DND-41 (cell line): ENCODE measurements around the gene MRGPRX4.
"Not testable (repeated sequence)": the region's sequence is repeated elsewhere in the genome, so short reads cannot be mapped to it uniquely, and the experiment has no call there.

Source experiments
- ATAC-seq: fragments of 200-7000 bp; cut with Tn5 transposase; 3 replicates; pipeline ENCODE4 v1.9.1; 2021; ENCODE audit warnings: low read depth; ENCODE audit not compliant: insufficient read depth
- DNase-seq: peaks from one replicate; pipeline ENCODE4 v3.0.0-alpha.2; 2020
- H2AFZ ChIP-seq: 2 replicates; pipeline ENCODE4 v1.6.0; 2012; ENCODE audit warnings: low read depth, low read length
- H3K27ac ChIP-seq: 2 replicates; pipeline ENCODE4 v1.5.1; 2012; ENCODE audit warnings: low read length, inconsistent platforms
- H3K27me3 ChIP-seq: fragments of 200-600 bp; sonication (generic); 2 replicates; pipeline ENCODE4 v1.6.0; 2012; ENCODE audit warnings: low read length, mild to moderate bottlenecking, inconsistent platforms; ENCODE audit not compliant: insufficient read depth, poor library complexity
- H3K36me3 ChIP-seq: 2 replicates; pipeline ENCODE4 v1.5.1; 2012; ENCODE audit warnings: low read length, inconsistent platforms; ENCODE audit not compliant: insufficient read depth
- H3K4me1 ChIP-seq: 2 replicates; pipeline ENCODE4 v1.5.1; 2012; ENCODE audit warnings: mild to moderate bottlenecking, low read length; ENCODE audit not compliant: insufficient read depth
- H3K4me2 ChIP-seq: 2 replicates; pipeline ENCODE4 v1.6.0; 2012; ENCODE audit warnings: mild to moderate bottlenecking, moderate library complexity, low read length, inconsistent platforms; ENCODE audit not compliant: insufficient read depth
- H3K4me3 ChIP-seq, 2 experiments: fragments of 200-600 bp in 1 of 2; shearing (Covaris generic) in 1 of 2; 2 replicates each; pipeline ENCODE4 v1.5.1; 2012 to 2016; ENCODE audit warnings: inconsistent platforms in 2 of 2, low read length in 2 of 2, mild to moderate bottlenecking in 2 of 2, low read depth in 1 of 2, moderate library complexity in 1 of 2
- H3K79me2 ChIP-seq: 2 replicates; pipeline ENCODE4 v1.6.0; 2012; ENCODE audit warnings: low read length, inconsistent platforms; ENCODE audit not compliant: insufficient read depth
- H3K9ac ChIP-seq: 2 replicates; pipeline ENCODE4 v1.6.0; 2012; ENCODE audit warnings: low read depth, mild to moderate bottlenecking, inconsistent platforms, low read length, moderate library complexity
- H3K9me3 ChIP-seq: 2 replicates; pipeline ENCODE4 v1.5.1; 2012; ENCODE audit warnings: low read length, moderate library complexity, mild to moderate bottlenecking, inconsistent platforms; ENCODE audit not compliant: insufficient read depth, severe bottlenecking
- H4K20me1 ChIP-seq: 2 replicates; pipeline ENCODE4 v1.6.0; 2012; ENCODE audit warnings: low read length; ENCODE audit not compliant: insufficient read depth
- CTCF ChIP-seq: IDR thresholded peaks from 2 replicates; pipeline ENCODE4 v1.5.1; 2012; ENCODE audit warnings: borderline replicate concordance, low read length, moderate library complexity, mild to moderate bottlenecking; ENCODE audit not compliant: poor library complexity, severe bottlenecking; ENCODE audit errors: extremely low read depth
- EZH2 ChIP-seq: IDR thresholded peaks from 3 replicates; pipeline ENCODE4 v1.6.1; 2012; ENCODE audit warnings: borderline replicate concordance, low read depth, mild to moderate bottlenecking, moderate library complexity, low read length, inconsistent platforms; ENCODE audit not compliant: severe bottlenecking

Gene MRGPRX4

GRCh38 chr11:18172666-18173065 is at the start of gene MRGPRX4:
Gene MRGPRX4 (plus strand): TSS chr11:18172837. CDS start chr11:18173257, 420 bp downstream.
- H2AFZ ChIP-seq, result no peak within 1 kb of the TSS

DNA sequence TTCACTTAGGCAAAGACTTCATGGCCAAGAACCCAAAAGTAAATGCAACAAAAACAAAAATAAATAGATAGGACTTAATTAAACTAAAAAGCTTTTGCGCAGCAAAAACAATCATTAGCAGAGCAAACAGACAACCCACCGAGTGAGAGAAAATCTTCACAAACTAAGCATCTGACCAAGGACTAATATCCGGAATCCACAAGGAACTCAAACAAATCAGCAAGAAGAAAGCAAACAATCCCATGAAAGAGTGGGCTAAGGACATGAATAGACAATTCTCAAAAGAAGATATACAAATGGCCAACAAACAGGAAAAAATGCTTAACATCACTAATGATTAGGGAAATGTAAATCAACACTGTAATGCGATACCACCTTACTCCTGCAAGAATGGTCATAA is 41.5 kb upstream of the MRGPRX4 start:
- H3K9me3 ChIP-seq, H4K20me1 ChIP-seq, ATAC-seq, H3K4me1 ChIP-seq, DNase-seq, H3K27ac ChIP-seq, H2AFZ ChIP-seq, H3K36me3 ChIP-seq, H3K4me3 ChIP-seq, H3K9ac ChIP-seq, H3K79me2 ChIP-seq, H3K4me2 ChIP-seq: not testable (repeated sequence)
- peaks cover 16% of the 10 kb centered on the region for H3K27me3 ChIP-seq

More at GRCh38 chr11:18172666-18173065, at the start of gene MRGPRX4:
- DNase-seq, result no peak
- H3K27ac ChIP-seq, result no peak within 1 kb of the TSS
- H3K36me3 ChIP-seq, result no peaks in the 10 kb centered on the region
- no peak within 1 kb of the TSS for H3K9ac ChIP-seq
- H4K20me1 ChIP-seq, result no peaks in the 10 kb centered on the region
- no peak for ATAC-seq
- no peaks in the 10 kb centered on the region for H3K79me2 ChIP-seq
- TF ChIP-seq EZH2 (no peak), CTCF (no peak)
- H3K4me3 ChIP-seq, result no peak within 1 kb of the TSS
- no peak within 1 kb of the TSS for H3K4me2 ChIP-seq
- peaks cover 27% of the 10 kb centered on the region for H3K27me3 ChIP-seq
- H3K4me1 ChIP-seq, result no peaks in the 10 kb centered on the region
- no peaks in the 10 kb centered on the region for H3K9me3 ChIP-seq

- H3K27me3 ChIP-seq, result peaks cover 16% of the 10 kb centered on the region
- no peak within 1 kb of the TSS for H3K9ac ChIP-seq
- no peaks in the 10 kb centered on the region for H4K20me1 ChIP-seq
- H2AFZ ChIP-seq, result no peak within 1 kb of the TSS
- no peaks in the 10 kb centered on the region for H3K4me1 ChIP-seq
- H3K36me3 ChIP-seq, result no peaks in the 10 kb centered on the region
- no peak within 1 kb of the TSS for H3K4me3 ChIP-seq
- no peak within 1 kb of the TSS for H3K4me2 ChIP-seq
- DNase-seq (no peak), ATAC-seq (no peak)
- no peak for TF ChIP-seq EZH2
- no peak within 1 kb of the TSS for H3K27ac ChIP-seq
- no peaks in the 10 kb centered on the region for H3K79me2 ChIP-seq
- no peaks in the 10 kb centered on the region for H3K9me3 ChIP-seq
Observed at GRCh38 chr11:18132341-18132740, 40.3 kb upstream of the MRGPRX4 start, which contains the start of gene MRGPRX3. Gene MRGPRX3 (plus strand): TSS chr11:18132571. CDS start chr11:18137203, 4,632 bp downstream.

DNA sequence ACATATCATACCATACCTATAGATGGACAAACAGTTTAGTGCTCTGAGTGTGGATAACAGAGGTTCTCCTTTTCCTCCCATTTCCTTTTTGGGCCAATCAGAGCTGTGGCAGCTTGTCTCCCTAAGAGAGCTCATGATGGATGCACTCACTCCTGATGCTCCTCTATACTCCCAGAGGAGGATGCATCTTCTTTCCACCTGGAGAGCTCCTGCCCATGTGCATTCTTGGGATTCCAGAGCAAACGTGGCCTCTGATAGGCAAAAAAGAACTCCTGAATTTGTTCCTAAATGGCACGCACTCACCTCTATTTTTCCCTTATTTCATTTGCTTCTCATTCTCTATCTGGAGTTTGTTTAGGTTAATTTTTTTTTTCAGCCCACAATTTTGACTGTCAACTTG is 37.3 kb upstream of the MRGPRX4 start:
- no peak for TF ChIP-seq CTCF
- no peak for TF ChIP-seq EZH2

More for the DNA sequence above, 37.3 kb upstream of the MRGPRX4 start:
- Histone ChIP-seq H3K36me3 (no peaks in the 10 kb centered on the region), H2AFZ (no peak overlapping the region), H3K27me3 (peaks cover 19% of the 10 kb centered on the region), H3K4me1 (no peaks in the 10 kb centered on the region), H3K4me2 (no peak overlapping the region), H4K20me1 (no peaks in the 10 kb centered on the region), H3K27ac (no peak overlapping the region), H3K9ac (no peak overlapping the region), H3K9me3 (no peaks in the 10 kb centered on the region), H3K79me2 (no peaks in the 10 kb centered on the region), H3K4me3 (no peak overlapping the region)
- DNase-seq (no peak), ATAC-seq (no peak)
